Sigmoid colon (tissue), 4 donors: ENCODE measurements around the gene SNX3.

Experiments used
- CTCF ChIP-seq, 4 experiments: fragments of 450-650 bp in 3 of 4; fragments of 200-600 bp in 1 of 4; IDR thresholded peaks; one replicate each; pipeline ENCODE4 v1.5.1; 2016 to 2019; ENCODE audit warnings: antibody characterized with exemption in 4 of 4, mild to moderate bottlenecking in 3 of 4, moderate library complexity in 2 of 4
- POLR2A ChIP-seq, 2 donors: fragments of 450-650 bp; IDR thresholded peaks; one replicate each; pipeline ENCODE4 v1.6.1; 2016; ENCODE audit warnings: antibody characterized with exemption in 2 of 2, mild to moderate bottlenecking in 2 of 2, moderate library complexity in 2 of 2
- POLR2AphosphoS5 ChIP-seq, 4 donors: sonication (generic); formaldehyde crosslinking; IDR thresholded peaks; one replicate each; pipeline ENCODE4 v1.6.1; 2017; ENCODE audit warnings: antibody characterized with exemption in 4 of 4

DNA sequence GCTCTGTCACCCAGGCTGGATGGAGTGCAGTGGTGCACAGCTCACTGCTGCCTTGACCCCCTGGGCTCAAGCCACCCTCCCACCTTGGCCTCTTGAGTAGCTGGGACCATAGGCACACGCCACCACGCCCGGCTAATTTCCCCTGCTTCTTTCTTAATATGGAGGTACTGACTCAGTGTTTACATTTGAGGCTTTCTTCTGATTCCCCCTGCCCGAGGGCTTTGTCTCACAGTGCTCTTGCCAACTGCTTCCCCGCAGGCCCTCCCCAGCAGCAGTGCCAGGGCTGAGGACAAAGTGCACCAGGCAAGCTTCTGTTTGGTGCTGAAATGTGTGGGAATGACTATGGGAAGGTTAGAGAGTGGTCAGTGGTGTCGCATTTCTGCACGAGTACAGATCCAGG is 60.2 kb downstream of the SNX3 start:
- TF ChIP-seq CTCF (IDR thresholded peaks at IDR 0.05) = no peak
- no peak for TF ChIP-seq POLR2AphosphoS5 (IDR thresholded peaks at IDR 0.05)
- no peak for TF ChIP-seq POLR2A (IDR thresholded peaks at IDR 0.05)
